HL-60/S4 (cell line): ENCODE measurements around the gene REC8.

Experiments
- in situ Hi-C: fragments of 300-500 bp; cut with MboI; formaldehyde crosslinking; loops from 2 replicates; pipeline ENCODE4 v1.14.3; 2022; ENCODE audit warnings: low sequenced_read_pairs

REC8 gene

DNA sequence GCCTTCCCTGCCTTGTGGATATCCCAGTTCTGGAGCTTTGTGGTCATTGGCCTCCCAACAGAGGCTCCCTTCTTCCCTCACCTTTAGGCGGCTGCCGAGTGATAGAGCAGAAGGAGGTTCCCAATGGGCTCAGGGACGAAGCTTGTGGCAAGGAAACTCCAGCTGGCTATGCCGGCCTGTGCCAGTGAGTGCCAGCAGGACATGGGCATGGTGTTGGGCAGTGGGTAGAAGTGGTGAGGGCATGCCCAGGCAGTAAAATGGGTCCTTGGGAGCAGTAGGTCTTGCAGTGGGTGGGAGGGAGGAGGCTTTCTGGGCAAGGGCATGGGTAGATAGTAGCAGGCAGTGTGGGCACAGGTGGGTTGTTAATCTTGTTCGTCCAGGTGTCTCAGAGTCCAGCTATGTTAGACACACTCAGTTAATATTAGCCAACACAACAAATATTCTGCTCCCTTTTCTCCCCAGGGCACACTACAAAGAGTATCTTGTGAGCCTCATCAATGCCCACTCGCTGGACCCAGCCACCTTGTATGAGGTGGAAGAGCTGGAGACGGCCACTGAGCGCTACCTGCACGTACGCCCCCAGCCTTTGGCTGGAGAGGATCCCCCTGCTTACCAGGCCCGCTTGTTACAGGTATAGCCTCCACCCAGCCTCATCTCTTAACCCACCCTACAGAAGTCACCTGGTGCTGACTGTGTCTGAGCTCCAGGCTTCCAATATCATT lies 11.9 kb upstream of the REC8 start:
- in situ Hi-C loops: no loop called here

- in situ Hi-C loops: no loop called here
Observed at GRCh38 chr14:24160499-24160849, 11.4 kb upstream of the REC8 start.

GRCh38 chr14:24160850-24161804 lies 10.8 kb upstream of the REC8 start, which contains the start of gene IRF9:
TSS of gene IRF9 (plus strand) at chr14:24161265. CDS start at chr14:24162145, 880 bp downstream.
- in situ Hi-C loops: no loop called here

DNA sequence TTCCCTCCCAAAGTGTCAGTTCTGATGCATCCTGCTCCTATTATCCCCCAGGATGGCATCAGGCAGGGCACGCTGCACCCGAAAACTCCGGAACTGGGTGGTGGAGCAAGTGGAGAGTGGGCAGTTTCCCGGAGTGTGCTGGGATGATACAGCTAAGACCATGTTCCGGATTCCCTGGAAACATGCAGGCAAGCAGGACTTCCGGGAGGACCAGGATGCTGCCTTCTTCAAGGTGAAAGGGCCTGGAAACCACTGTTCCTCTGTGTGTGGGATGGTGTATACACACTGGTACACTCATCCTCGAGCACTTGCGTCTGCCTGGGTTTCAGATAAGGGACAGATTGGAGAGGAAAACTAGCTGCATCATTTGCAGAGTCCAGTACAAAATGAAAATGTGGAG lies 9.8 kb upstream of the REC8 start:
- in situ Hi-C loops: no loop called here

DNA sequence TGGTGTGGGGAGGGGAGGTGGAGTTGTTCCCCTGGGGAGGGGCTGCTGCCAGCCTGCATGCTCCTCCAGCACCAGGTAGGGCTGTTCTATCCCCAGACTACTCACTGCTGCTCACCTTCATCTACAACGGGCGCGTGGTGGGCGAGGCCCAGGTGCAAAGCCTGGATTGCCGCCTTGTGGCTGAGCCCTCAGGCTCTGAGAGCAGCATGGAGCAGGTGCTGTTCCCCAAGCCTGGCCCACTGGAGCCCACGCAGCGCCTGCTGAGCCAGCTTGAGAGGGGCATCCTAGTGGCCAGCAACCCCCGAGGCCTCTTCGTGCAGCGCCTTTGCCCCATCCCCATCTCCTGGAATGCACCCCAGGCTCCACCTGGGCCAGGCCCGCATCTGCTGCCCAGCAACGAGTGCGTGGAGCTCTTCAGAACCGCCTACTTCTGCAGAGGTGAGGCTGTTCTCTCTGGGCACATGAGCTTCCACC lies 7.3 kb upstream of the REC8 start:
- in situ Hi-C loops: no loop called here

GRCh38 chr14:24165785-24166184 lies 6.1 kb upstream of the REC8 start:
- in situ Hi-C loops: no loop called here

DNA sequence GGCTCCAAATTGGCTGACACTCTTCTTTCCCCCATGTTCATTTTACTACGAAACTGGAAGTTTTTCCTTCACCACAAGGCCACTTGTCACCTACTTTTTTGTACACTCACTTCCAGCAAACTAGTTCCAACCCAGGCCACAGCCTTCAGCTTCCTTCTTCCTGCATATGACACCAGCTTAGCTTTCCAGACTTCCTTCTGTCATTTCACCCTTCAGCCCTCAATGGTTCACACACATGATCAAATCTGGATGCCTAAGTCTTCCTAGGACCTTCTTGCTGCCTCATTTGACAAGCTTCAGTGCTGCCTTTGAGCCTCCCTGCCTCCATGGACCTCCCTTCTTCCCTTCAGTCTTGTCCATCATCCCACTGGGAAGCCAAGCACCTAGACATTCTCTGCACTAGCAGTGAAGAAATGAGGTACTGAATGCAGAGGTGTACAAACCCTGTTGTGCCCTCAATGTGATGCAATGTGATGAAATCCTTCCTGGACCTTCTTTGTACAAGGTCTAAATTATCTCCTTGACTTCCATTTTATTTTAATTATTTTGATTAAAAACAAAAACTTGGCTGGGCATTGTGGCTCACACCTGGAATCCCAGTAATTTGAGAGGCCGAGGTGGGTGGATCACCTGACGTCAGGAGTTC lies 4.3 kb upstream of the REC8 start:
- in situ Hi-C loops: no loop called here

DNA sequence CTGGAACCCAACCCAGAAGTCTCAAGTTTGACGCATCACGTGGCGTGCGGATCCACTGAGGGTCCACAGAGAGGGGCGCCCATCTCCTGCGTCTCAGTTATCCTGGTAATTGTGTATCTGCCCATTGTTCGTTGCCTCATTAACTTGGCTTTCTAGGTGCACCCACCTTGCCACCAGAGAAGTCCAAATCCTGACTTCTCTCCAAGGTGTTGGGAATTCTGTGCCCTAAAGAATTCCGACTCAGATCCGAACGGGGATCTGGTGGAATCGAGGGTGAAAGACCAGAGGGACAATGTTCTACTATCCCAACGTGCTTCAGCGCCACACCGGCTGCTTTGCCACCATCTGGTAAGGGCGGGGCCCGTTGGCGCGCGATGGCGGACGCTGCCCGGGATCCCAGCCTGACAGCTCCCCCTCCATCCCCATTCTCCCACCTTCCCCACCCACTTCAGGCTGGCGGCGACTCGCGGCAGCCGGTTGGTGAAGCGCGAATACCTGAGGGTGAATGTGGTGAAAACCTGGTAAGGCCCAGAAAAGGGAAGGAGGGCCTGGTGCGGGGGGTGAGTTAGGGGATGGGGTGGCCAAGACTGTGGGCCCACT lies 481 bp downstream of the REC8 start:
- in situ Hi-C loops: no loop called here

DNA sequence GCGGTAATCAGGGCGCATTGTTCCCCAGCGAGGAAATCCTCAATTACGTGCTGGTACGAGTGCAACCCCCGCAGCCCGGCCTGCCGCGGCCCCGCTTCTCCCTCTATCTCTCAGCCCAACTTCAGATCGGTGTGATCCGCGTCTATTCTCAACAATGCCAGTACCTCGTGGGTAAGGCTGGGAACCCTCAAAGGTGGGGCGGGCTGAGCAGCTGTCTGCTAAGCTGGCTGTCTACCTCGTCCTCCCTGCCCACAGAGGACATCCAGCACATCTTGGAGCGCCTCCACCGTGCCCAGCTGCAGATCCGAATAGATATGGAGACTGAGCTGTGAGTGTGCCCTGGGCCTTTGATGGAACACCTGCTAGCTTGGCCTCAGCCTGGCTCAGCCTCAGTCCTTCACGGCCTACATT lies 996 bp downstream of the REC8 start:
- in situ Hi-C loops: no loop called here

- in situ Hi-C loops: no loop called here
Observed at GRCh38 chr14:24176599-24176998, 4.7 kb downstream of the REC8 start.

DNA sequence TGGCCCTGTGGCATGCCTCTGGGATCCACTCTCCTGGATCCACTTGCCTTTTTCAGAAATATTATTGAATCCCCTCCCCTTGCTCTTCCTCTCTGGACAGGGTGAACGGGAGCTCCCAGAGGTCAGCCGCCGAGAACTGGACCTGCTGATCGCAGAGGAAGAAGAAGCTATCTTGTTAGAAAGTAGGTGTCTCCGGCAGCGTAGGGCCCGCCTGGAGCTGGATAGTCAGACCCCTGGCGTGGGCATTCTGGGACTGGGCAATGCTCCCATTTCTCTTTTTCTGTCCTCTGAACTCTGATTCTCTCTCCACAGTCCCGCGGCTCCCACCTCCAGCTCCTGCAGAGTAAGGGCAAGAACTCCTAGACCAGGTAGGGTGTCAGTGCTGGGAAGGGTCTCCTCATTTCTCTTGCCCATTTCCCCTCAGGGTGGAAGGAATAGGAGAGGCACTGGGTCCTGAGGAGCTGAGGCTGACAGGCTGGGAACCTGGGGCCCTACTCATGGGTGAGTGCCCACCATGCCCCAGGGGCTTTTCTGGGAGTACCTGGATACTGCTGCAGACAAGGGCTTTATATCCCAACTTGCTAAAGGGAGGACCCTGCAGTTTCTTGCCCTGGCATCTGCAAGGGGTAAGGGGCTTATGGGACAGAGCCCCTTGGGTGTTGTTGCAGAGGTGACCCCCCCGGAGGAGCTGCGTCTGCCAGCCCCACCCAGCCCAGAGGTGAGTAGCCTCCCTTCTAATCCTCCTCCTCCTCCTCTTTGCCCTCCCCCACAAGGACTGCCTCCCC lies 5.4 kb downstream of the REC8 start:
- in situ Hi-C loops: no loop called here

DNA sequence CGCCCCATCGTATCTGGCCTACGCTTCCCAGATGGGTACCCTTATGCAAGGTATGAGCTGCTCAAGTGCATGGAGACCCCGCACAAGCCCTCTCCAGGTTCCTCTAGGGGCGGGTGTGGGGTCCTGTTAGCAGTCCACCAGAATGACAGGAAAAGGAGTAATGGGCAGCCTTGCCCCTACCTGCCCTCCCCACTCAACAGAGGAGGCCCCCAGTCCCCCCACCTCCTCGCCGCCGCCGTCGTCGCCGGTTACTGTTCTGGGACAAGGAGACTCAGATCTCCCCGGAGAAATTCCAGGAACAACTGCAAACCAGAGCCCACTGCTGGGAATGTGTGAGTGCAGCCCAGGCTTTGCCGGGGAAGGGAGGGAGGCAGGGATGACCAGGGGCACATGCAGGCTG lies 6.0 kb downstream of the REC8 start:
- in situ Hi-C loops: no loop called here

GRCh38 chr14:24178399-24179178 lies 6.7 kb downstream of the REC8 start:
- in situ Hi-C loops: no loop called here

- in situ Hi-C loops: no loop called here
Observed at GRCh38 chr14:24179294-24179960, 7.5 kb downstream of the REC8 start.

GRCh38 chr14:24179961-24180796 lies 8.3 kb downstream of the REC8 start:
- in situ Hi-C loops: no loop called here

DNA sequence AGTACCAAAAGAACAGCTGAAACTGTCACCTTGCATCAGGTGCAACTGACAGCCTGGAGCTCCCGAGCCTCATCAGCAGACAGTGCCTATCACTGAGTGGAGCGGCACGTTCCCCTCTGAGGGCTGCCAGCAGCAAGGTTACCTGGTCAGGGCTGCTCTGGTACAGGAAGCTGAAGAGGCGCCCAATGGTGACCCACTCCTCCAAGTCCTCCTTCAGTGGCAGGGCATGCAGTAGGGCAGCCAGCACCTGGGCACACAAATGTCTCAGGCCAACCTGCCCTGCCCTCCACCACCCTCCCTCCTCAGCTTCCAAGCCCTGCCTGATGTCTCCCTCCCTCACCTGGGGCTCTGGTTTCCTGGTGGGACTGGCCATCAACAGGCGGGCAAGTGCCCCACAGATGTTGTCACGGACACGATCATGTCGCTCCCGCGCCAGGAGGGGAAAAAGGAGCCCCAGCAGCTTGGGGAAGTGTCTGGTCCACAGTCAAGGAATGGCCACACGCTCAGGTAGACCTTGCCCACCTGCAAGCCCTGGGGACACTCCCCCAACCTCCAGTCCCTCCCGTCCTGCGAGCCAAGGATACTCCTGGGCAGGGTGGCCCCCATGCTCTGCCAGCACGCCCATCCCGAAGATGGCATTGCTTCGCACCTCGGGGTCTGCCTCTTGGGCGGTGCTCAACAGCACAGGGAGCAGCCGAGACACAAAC lies 9.6 kb downstream of the REC8 start:
- in situ Hi-C loops: no loop called here

GRCh38 chr14:24182110-24182882 lies 10.4 kb downstream of the REC8 start:
- in situ Hi-C loops: no loop called here
